H1 (cell line): ENCODE data around the gene LCLAT1. TPM values are rescaled to one million over a fixed set of nuclear protein-coding genes. Genes with fewer than 3 reads are reported as not detected.

Experiments
- CTCF ChIA-PET: fragments of 300-600 bp; sonication (Branson Sonifier 250); formaldehyde crosslinking; loops from one replicate; lab custom pipeline; 2021; ENCODE audit not compliant: partially characterized antibody; lab: Charles Lee
- POLR2A ChIA-PET: fragments of 300-600 bp; sonication (Branson Sonifier 250); formaldehyde crosslinking; loops from one replicate; lab custom pipeline; 2021; ENCODE audit warnings: inconsistent platforms; ENCODE audit not compliant: partially characterized antibody; lab: Charles Lee
- DNase-seq, 2 experiments: peaks; one replicate each; pipeline versions ENCODE4 v3.0.0 to v3.0.0-alpha.2; 2010 to 2022; ENCODE audit warnings: low spot score in 2 of 2, low read depth in 1 of 2, mixed read lengths in 1 of 2
- FAIRE-seq: peaks from 2 replicates; lab custom pipeline; 2011; peaks lifted over from hg19 to GRCh38; lab: Jason Lieb, UNC
- H2AFZ ChIP-seq: 2 replicates; pipeline ENCODE4 v1.8.1; 2012; ENCODE audit warnings: low read length, inconsistent platforms
- H2AK5ac ChIP-seq: 2 replicates; pipeline ENCODE4 v1.6.1; 2013; ENCODE audit warnings: low read depth, low read length
- H2BK120ac ChIP-seq: replicated peaks from 2 replicates; pipeline ENCODE3; 2013; ENCODE audit warnings: low read depth, low read length, inconsistent platforms
- H2BK12ac ChIP-seq: 2 replicates; pipeline ENCODE4 v1.6.1; 2013; ENCODE audit warnings: low read depth, low read length
- H2BK15ac ChIP-seq: 2 replicates; pipeline ENCODE4 v1.6.1; 2013; ENCODE audit warnings: low read length
- H2BK20ac ChIP-seq: 2 replicates; pipeline ENCODE4 v1.6.1; 2013; ENCODE audit warnings: low read length
- H2BK5ac ChIP-seq: 2 replicates; pipeline ENCODE4 v1.6.1; 2013; ENCODE audit warnings: low read depth, low read length
- H3K14ac ChIP-seq: 2 replicates; pipeline ENCODE4 v1.6.1; 2013; ENCODE audit warnings: inconsistent platforms; ENCODE audit not compliant: insufficient read length
- H3K18ac ChIP-seq: 2 replicates; pipeline ENCODE4 v1.6.1; 2013; ENCODE audit warnings: low read length; ENCODE audit errors: extremely low read depth
- H3K23ac ChIP-seq: 2 replicates; pipeline ENCODE4 v1.6.1; 2013; ENCODE audit warnings: inconsistent platforms; ENCODE audit not compliant: insufficient read length
- H3K23me2 ChIP-seq: 2 replicates; pipeline ENCODE4 v1.6.1; 2013; ENCODE audit warnings: low read depth, low read length
- H3K27ac ChIP-seq: 2 replicates; pipeline ENCODE4 v1.6.1; 2011; ENCODE audit warnings: low read depth, low read length, inconsistent platforms
- H3K27me3 ChIP-seq, 4 experiments: replicated peaks in 1 of 4; 1 replicate in 1 of 4; 2 replicates in 3 of 4; pipeline versions ENCODE4 v1.6.1 to v1.8.1; 2011 to 2013; ENCODE audit warnings: low read length in 3 of 4, mild to moderate bottlenecking in 3 of 4, inconsistent platforms in 2 of 4, mixed read lengths in 2 of 4, moderate library complexity in 1 of 4; ENCODE audit not compliant: control insufficient read depth in 3 of 4, insufficient read depth in 3 of 4; ENCODE audit errors: extremely low read depth in 1 of 4
- H3K36me3 ChIP-seq, 4 experiments: 2 replicates each; pipeline versions ENCODE4 v1.6.1 to v1.8.1; 2011 to 2013; ENCODE audit warnings: mild to moderate bottlenecking in 4 of 4, low read length in 3 of 4, moderate library complexity in 2 of 4, control low read depth in 1 of 4, inconsistent platforms in 1 of 4; ENCODE audit not compliant: insufficient read depth in 4 of 4, control insufficient read depth in 2 of 4
- H3K4ac ChIP-seq: replicated peaks from 2 replicates; pipeline ENCODE3; 2013; ENCODE audit warnings: low read length, low read depth, mixed read lengths, inconsistent platforms; ENCODE audit not compliant: insufficient read length
- H3K4me1 ChIP-seq, 4 experiments: replicated peaks in 1 of 4; 1 replicate in 1 of 4; 2 replicates in 3 of 4; pipeline versions ENCODE4 v1.6.1 to v1.8.1; 2011 to 2013; ENCODE audit warnings: low read length in 3 of 4, inconsistent platforms in 2 of 4, mixed read lengths in 1 of 4; ENCODE audit not compliant: insufficient read depth in 4 of 4, control insufficient read depth in 3 of 4
- H3K4me2 ChIP-seq, 2 experiments: 2 replicates each; pipeline versions ENCODE4 v1.6.1 to v1.8.1; 2011 to 2013; ENCODE audit warnings: low read depth in 2 of 2, low read length in 2 of 2, control low read depth in 1 of 2, inconsistent platforms in 1 of 2, mild to moderate bottlenecking in 1 of 2; ENCODE audit not compliant: insufficient read depth in 1 of 2
- H3K4me3 ChIP-seq, 4 experiments: fragments of 200-600, 300-600 bp in 1 of 4; sonication (generic), shearing (Covaris generic), sonication (Bioruptor Twin) in 1 of 4; 2 replicates each; pipeline versions ENCODE4 v1.5.1 to v1.8.1; 2011 to 2016; ENCODE audit warnings: low read length in 4 of 4, low read depth in 3 of 4, control low read depth in 2 of 4, inconsistent platforms in 2 of 4, mild to moderate bottlenecking in 2 of 4, mixed read lengths in 1 of 4, moderate library complexity in 1 of 4; ENCODE audit not compliant: insufficient read depth in 2 of 4; ENCODE audit errors: extremely low read depth in 1 of 4
- H3K56ac ChIP-seq: replicated peaks from 2 replicates; pipeline ENCODE3; 2013; ENCODE audit warnings: low read depth, mild to moderate bottlenecking, mixed read lengths, low read length, inconsistent platforms; ENCODE audit not compliant: insufficient read length
- H3K79me1 ChIP-seq: 2 replicates; pipeline ENCODE4 v1.6.1; 2013; ENCODE audit warnings: low read depth, low read length, control low read depth
- H3K79me2 ChIP-seq, 2 experiments: 2 replicates each; pipeline versions ENCODE4 v1.6.1 to v1.8.1; 2012 to 2013; ENCODE audit warnings: low read length in 2 of 2, mild to moderate bottlenecking in 2 of 2, inconsistent platforms in 1 of 2; ENCODE audit not compliant: insufficient read depth in 2 of 2, control insufficient read depth in 1 of 2
- H3K9ac ChIP-seq, 4 experiments: replicated peaks in 1 of 4; 1 replicate in 1 of 4; 2 replicates in 3 of 4; pipeline versions ENCODE4 v1.6.1 to v1.8.1; 2011 to 2013; ENCODE audit warnings: low read depth in 3 of 4, low read length in 3 of 4, control low read depth in 2 of 4, mild to moderate bottlenecking in 2 of 4, moderate library complexity in 2 of 4, inconsistent platforms in 1 of 4; ENCODE audit errors: extremely low read depth in 1 of 4
- H3K9me3 ChIP-seq, 2 experiments: 2 replicates each; pipeline versions ENCODE4 v1.6.1 to v1.8.1; 2012 to 2013; ENCODE audit warnings: mild to moderate bottlenecking in 2 of 2, moderate library complexity in 2 of 2, control low read depth in 1 of 2, inconsistent platforms in 1 of 2, low read depth in 1 of 2, low read length in 1 of 2, mixed read lengths in 1 of 2; ENCODE audit not compliant: insufficient read depth in 2 of 2
- H4K20me1 ChIP-seq, 2 experiments: replicated peaks in 1 of 2; 2 replicates each; pipeline versions ENCODE3 to v1.8.1; 2011 to 2013; ENCODE audit warnings: inconsistent platforms in 2 of 2, low read length in 2 of 2, mild to moderate bottlenecking in 1 of 2; ENCODE audit not compliant: insufficient read depth in 2 of 2, control insufficient read depth in 1 of 2
- H4K5ac ChIP-seq: 2 replicates; pipeline ENCODE4 v1.6.1; 2013; ENCODE audit warnings: low read length, low read depth, mixed read lengths, inconsistent platforms; ENCODE audit not compliant: insufficient read length
- H4K8ac ChIP-seq: 2 replicates; pipeline ENCODE4 v1.8.0; 2013; ENCODE audit warnings: mild to moderate bottlenecking, moderate library complexity, low read length, inconsistent platforms; ENCODE audit not compliant: insufficient read depth; ENCODE audit errors: extremely low read depth
- H4K91ac ChIP-seq: replicated peaks from 2 replicates; pipeline ENCODE3; 2013; ENCODE audit warnings: low read length, mixed read lengths, inconsistent platforms; ENCODE audit not compliant: insufficient read length
- CBX5 ChIP-seq: fragments of 300-800, 300-1000 bp; sonication (generic); IDR thresholded peaks from 2 replicates; pipeline ENCODE4 v1.7.1; 2016; ENCODE audit warnings: antibody characterized with exemption, low read length, low read depth
- CHD1 ChIP-seq: IDR thresholded peaks from 2 replicates; pipeline ENCODE4 v1.6.1; 2012; ENCODE audit warnings: low read depth, low read length, improper control_type of control experiment
- EZH2 ChIP-seq: fragments of 200-600 bp; sonication (generic); IDR thresholded peaks from 2 replicates; pipeline ENCODE4 v1.7.1; 2012; ENCODE audit warnings: low read depth, mild to moderate bottlenecking, moderate library complexity, low read length, inconsistent platforms; ENCODE audit not compliant: severe bottlenecking
- KDM5A ChIP-seq: fragments of 200-600 bp; IDR thresholded peaks from 2 replicates; pipeline ENCODE4 v1.7.1; 2012; ENCODE audit warnings: mild to moderate bottlenecking, low read length, inconsistent platforms, mixed read lengths
- MAX ChIP-seq: IDR thresholded peaks from 2 replicates; pipeline ENCODE4 v1.6.1; 2012; ENCODE audit warnings: inconsistent platforms
- POLR2A ChIP-seq, 2 experiments: IDR thresholded peaks; 1 replicate in 1 of 2; 2 replicates in 1 of 2; pipeline ENCODE4 v1.6.1; 2011; ENCODE audit warnings: low read depth in 2 of 2, low read length in 2 of 2, mild to moderate bottlenecking in 2 of 2; ENCODE audit errors: control extremely low read depth in 1 of 2
- RXRA ChIP-seq: IDR thresholded peaks from 2 replicates; pipeline ENCODE4 v1.6.1; 2011; ENCODE audit warnings: low read depth, mild to moderate bottlenecking, low read length, moderate library complexity; ENCODE audit not compliant: insufficient read depth
- SP1 ChIP-seq: IDR thresholded peaks from 2 replicates; pipeline ENCODE4 v1.6.1; 2011; ENCODE audit warnings: low read depth, low read length
- SP4 ChIP-seq: IDR thresholded peaks from 2 replicates; pipeline ENCODE4 v1.6.1; 2012; ENCODE audit warnings: low read length, inconsistent platforms
- SRF ChIP-seq: IDR thresholded peaks from 2 replicates; pipeline ENCODE4 v1.6.1; 2011; ENCODE audit warnings: mild to moderate bottlenecking, low read depth, low read length, moderate library complexity
- TAF1 ChIP-seq: IDR thresholded peaks from 2 replicates; pipeline ENCODE4 v1.6.1; 2011; ENCODE audit warnings: mild to moderate bottlenecking, low read depth, low read length
- TAF7 ChIP-seq: optimal IDR thresholded peaks from 2 replicates; pipeline ENCODE3; 2011; ENCODE audit warnings: low read depth, mild to moderate bottlenecking, inconsistent platforms, low read length, moderate library complexity, borderline replicate concordance
- TEAD4 ChIP-seq: IDR thresholded peaks from 2 replicates; pipeline ENCODE4 v1.6.1; 2012; ENCODE audit warnings: low read depth, low read length, inconsistent platforms, mixed read lengths
- USF2 ChIP-seq: IDR thresholded peaks from 2 replicates; pipeline ENCODE4 v1.6.1; 2011; ENCODE audit warnings: low read length, improper control_type of control experiment
- WGBS, 2 experiments: shearing (Covaris generic) in 1 of 2; methylation state at CpG; one replicate each; pipeline versions ENCODE4 v1.1.6 to v1.1.7; 2013 to 2015; ENCODE audit warnings: low lambda C conversion rate in 2 of 2, mixed read lengths in 2 of 2, inconsistent platforms in 1 of 2, low coverage in 1 of 2, missing lambda C conversion rate in 1 of 2; ENCODE audit not compliant: insufficient replicate concordance in 2 of 2, insufficient coverage in 1 of 2, insufficient read length in 1 of 2; ENCODE audit errors: extremely low coverage in 1 of 2, missing lambda C conversion rate in 1 of 2; 5-methylcytosine and 5-hydroxymethylcytosine counted together
- polyA plus RNA-seq, 7 experiments: library from polyadenylated mRNA; depleted of rRNA in 3 of 7; stranded (reverse) in 5 of 7; unstranded in 2 of 7; fragments of >200 nt in 5 of 7; fragments of 200-250 nt in 2 of 7; gene quantifications; 1 replicate in 5 of 7; 2 replicates in 1 of 7; 4 replicates in 1 of 7; pipeline versions ENCODE4 v1.2.1 to v1.2.3, GENCODE V29; 2011 to 2013; ENCODE audit warnings: missing spikeins in 2 of 7, mixed read lengths in 2 of 7
- total RNA-seq: library from RNA; stranded (reverse); fragmentation: NEBNext Ultra II Directional; extraction: Animal tissue kit (Norgen Biotek cat#: 25700); gene quantifications from 2 replicates; pipeline ENCODE4 v1.2.1, GENCODE V29; 2021

The LCLAT1 gene
- total and polyA plus RNA-seq, 2 of the 8 experiments (the other 6 are each of a cell fraction or from before 2014, with no cell fraction given) = 7.6 to 22.0 TPM

- Histone ChIP-seq H3K9me3 (no peaks in the 10 kb centered on the region), H4K91ac (no peak overlapping the region), H3K36me3 (no peaks in the 10 kb centered on the region), H3K27ac (no peak overlapping the region), H2AK5ac (no peak overlapping the region), H2AFZ (no peak overlapping the region), H2BK15ac (no peak overlapping the region), H4K20me1 (no peaks in the 10 kb centered on the region), H2BK5ac (no peak overlapping the region), H3K4me3 (no peak overlapping the region), H2BK120ac (no peak overlapping the region), H4K5ac (no peak overlapping the region), H3K79me2 (peaks cover 0 to 2% of the 10 kb centered on the region in 2 experiments; a peak in 1 of 4 replicates), H2BK12ac (no peak overlapping the region), H3K14ac (no peak overlapping the region), H2BK20ac (no peak overlapping the region), H3K23ac (no peak overlapping the region), H3K56ac (no peak overlapping the region), H3K23me2 (no peaks in the 10 kb centered on the region), H3K79me1 (no peaks in the 10 kb centered on the region), H3K4me2 (no peak overlapping the region), H3K4me1 (no peaks in the 10 kb centered on the region), H3K9ac (no peak overlapping the region), H3K4ac (no peak overlapping the region), H3K18ac (no peak overlapping the region), H3K27me3 (no peaks in the 10 kb centered on the region), H4K8ac (no peak overlapping the region)
- no peak for TF ChIP-seq CBX5
- no peak for TF ChIP-seq KDM5A
- TF ChIP-seq USF2 = no peak
- TF ChIP-seq CHD1 = no peak
- no peak for TF ChIP-seq SP4
- no peak for TF ChIP-seq SRF
- no peak for TF ChIP-seq TAF1
- TF ChIP-seq SP1 = no peak
- TF ChIP-seq MAX = no peak
- TF ChIP-seq POLR2A (IDR thresholded peaks at IDR 0.05; ENCODE audit: control extremely low read depth in 1 of 2, low read depth in 2 of 2, low read length in 2 of 2) = no peak
- TF ChIP-seq EZH2 = no peak
- no peak for TF ChIP-seq TAF7
- TF ChIP-seq RXRA = no peak
- no peak for TF ChIP-seq TEAD4
- WGBS, 2 experiments = 94% methylated on average over 2 of the region's 2 CpGs; no CpG with 5 or more reads in 1 of the 2 experiments
- FAIRE-seq (no peak), DNase-seq (no peak)
- POLR2A ChIA-PET = no interaction called here
- CTCF ChIA-PET = no interaction called here
These were observed 80.4 kb downstream of the LCLAT1 start for GRCh38 chr2:30527411-30527810.
